ENCODE results near the gene OR8H2. TPM values are rescaled to one million over a fixed set of nuclear protein-coding genes. Genes with fewer than 3 reads are reported as not detected.

Gene OR8H2, protein sequence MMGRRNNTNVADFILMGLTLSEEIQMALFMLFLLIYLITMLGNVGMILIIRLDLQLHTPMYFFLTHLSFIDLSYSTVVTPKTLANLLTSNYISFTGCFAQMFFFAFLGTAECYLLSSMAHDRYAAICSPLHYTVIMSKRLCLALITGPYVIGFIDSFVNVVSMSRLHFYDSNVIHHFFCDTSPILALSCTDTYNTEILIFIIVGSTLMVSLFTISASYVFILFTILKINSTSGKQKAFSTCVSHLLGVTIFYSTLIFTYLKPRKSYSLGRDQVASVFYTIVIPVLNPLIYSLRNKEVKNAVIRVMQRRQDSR
- total RNA-seq: not detected

DNA sequence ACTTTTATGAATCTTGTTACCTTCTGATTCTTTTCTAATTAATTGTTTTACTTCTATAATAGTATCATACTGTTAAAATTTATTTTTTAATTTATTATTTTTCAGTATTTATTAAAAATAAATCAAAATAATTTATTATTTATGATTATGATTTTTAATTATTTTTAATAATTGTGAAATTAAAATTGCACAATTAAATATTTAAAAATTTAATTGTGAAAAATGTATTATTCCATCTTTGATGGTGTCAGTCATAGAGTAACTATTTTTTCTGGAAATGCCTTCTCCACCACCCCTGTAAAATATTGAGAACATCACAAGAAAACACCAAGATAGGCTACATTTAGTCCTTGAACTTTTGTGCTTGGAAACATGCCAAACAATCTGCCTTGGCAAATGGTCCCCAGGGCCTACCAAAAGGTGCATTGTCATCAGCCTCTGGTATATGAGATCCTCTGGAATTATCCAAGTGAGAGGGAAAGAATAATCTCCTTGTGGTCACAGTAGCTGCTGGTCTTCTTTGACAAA is at the start of gene OR8H2:
TSS of gene OR8H2 (plus strand) at position 478 of the 528 bp plus-strand sequence. CDS start 1,356 bp downstream, outside the sequence.

DNA sequence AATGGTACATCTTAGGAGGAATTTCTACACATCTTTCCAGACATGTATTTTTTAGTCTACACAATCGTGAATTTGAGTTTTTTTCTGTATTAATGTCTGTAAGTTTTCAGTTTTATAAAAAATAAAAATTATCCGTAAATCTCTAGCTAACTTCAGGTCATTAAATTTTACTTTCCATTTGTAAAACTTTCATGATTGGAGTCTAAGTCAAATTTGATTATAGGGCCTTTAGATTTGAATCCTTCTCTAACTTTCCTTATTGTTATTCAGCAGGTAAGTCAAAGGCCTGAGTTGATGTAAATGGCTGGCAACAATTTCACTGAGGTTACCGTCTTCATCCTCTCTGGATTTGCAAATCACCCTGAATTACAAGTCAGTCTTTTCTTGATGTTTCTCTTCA is 10.5 kb upstream of the OR8H2 start, which contains the start of gene OR8I2:
TSS of gene OR8I2 (plus strand) at position 301 of the 400 bp plus-strand sequence. CDS start at position 301, 0 bp downstream.

DNA sequence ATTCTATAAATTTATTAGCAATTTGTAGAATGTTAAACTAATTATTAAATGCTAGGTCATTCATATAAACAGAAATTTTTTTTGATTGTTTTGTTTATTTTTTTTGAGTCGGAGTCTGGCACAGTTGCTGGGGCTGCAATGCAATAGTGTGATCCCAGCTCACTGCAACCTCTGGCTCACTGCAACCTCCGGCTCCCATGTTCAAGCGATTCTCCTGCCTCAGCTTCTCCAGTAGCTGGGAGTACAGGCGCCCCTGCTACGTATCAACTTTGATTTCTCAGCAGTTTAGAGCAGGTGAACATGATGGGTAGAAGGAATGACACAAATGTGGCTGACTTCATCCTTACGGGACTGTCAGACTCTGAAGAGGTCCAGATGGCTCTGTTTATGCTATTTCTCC is 18.6 kb downstream of the OR8H2 start, which contains the start of gene OR8H3:
TSS of gene OR8H3 (plus strand) at position 301 of the 400 bp plus-strand sequence. CDS start at position 301, 0 bp downstream.

DNA sequence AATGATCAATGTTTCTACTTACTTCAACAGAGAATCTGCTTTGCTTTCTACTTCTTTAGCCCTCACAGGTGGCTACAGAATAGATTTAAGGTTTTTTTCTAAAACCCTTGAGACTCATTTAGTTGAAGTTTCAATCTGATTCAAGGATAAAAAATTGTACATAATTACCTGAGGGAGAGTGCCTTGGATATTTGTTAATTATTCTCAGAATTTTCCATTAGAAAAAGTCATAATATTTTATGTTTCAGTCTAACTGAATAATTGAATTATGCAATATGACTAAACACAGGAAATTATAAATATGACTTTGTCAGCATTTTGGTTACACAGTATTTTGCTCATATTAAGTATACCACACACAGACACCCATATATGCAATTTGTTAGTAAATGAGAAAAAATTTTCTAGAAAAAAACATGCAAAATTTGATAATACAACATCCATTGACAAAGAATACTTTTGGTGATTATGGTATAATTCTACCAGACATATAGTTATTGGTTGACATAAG is 36.7 kb downstream of the OR8H2 start, which contains the start of gene OR8J3:
TSS of gene OR8J3 (minus strand) at position 51 of the 511 bp plus-strand sequence. CDS start 2,483 bp downstream, outside the sequence.

Small RNA genes lying within 50 kb of the gene (small RNA-seq; reads per million reads assigned to genes)
- gene OR8I4P: not detected

Other genes starting within 250 kb of the OR8H2 start
- not detected for gene TRIM51, start 220.4 kb upstream of the OR8H2 start, total RNA-seq
- not detected for gene OR5W2, start 189.1 kb upstream of the OR8H2 start, total RNA-seq
- not detected for gene OR5I1, start 167.3 kb upstream of the OR8H2 start, total RNA-seq
- gene OR10AG1, start 133.7 kb upstream of the OR8H2 start, total RNA-seq: not detected
- gene OR5F1, start 109.1 kb upstream of the OR8H2 start, total RNA-seq: not detected
- not detected for gene OR5AS1, start 76.0 kb upstream of the OR8H2 start, total RNA-seq
- not detected for gene OR8I2, start 10.4 kb upstream of the OR8H2 start, total RNA-seq
- gene OR8H3, start 18.7 kb downstream of the OR8H2 start, total RNA-seq: not detected
- gene OR8J3, start 36.5 kb downstream of the OR8H2 start, total RNA-seq: not detected
- not detected for gene OR8K5, start 56.6 kb downstream of the OR8H2 start, total RNA-seq
- not detected for gene OR5J2, start 72.9 kb downstream of the OR8H2 start, total RNA-seq
- gene OR5T2, start 130.6 kb downstream of the OR8H2 start, total RNA-seq: not detected
- gene OR5T3, start 148.6 kb downstream of the OR8H2 start, total RNA-seq: not detected
- gene OR5T1, start 170.5 kb downstream of the OR8H2 start, total RNA-seq: not detected
- not detected for gene OR8H1, start 188.6 kb downstream of the OR8H2 start, total RNA-seq
- not detected for gene OR8K3, start 211.5 kb downstream of the OR8H2 start, total RNA-seq
- not detected for gene OR8K1, start 242.4 kb downstream of the OR8H2 start, total RNA-seq